ENCODE data around the gene NBDY.
"Not testable (repeated sequence)": the region's sequence is repeated elsewhere in the genome, so short reads cannot be mapped to it uniquely, and the experiment has no call there.

Gene NBDY

GRCh38 chrX:56729152-56729850 is at the start of gene NBDY:
NBDY (plus strand) TSS chrX:56729243; CDS start chrX:56729354, 111 bp downstream.
- no peak for DNase-seq (ENCODE audit: low read depth)

DNA sequence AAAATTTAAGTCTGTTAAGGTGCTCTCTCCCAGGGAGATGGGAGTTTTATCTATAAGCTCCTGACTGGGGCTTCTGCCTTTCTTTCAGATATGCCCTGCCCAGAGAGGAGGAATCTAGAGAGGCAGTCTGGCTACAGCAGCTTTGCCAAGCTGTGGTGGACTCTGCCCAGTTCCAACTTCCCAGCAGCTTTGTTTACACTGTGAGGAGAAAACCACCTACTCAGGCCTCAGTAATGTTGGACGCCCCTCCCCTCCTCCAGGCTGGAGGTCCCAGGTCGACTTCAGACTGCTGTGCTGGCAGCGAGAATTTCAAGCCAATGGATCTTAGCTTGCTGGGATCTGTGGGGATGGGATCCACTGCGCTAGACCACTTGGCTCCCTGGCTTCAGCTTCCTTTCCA is 24.5 kb upstream of the NBDY start:
- DNase-seq (ENCODE audit: low read depth): not testable (repeated sequence)

GRCh38 chrX:56726605-56727004 is 2.4 kb upstream of the NBDY start:
- no peak for DNase-seq (ENCODE audit: low read depth)

DNA sequence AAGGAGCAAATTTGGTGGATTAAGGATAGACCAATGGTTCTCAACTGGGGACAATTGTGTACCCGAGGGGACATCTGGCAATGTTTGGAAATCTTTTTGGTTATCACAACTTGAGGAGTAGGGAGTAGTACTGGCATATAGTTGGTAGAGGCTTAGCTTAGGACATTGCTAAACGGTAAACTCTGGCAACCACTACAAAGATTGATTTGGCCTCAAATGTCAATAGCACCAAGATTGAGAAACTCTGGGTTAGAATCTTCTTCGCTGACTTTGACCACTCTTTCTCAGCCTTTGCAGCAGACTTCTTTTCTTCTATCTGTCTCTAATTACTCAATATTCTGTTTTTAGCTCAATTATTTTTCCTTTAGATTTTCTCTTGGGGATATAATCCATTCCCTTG is 1.5 kb upstream of the NBDY start:
- no peak for DNase-seq (ENCODE audit: low read depth)

- no peak for DNase-seq (ENCODE audit: low read depth)
Observed at GRCh38 chrX:56728321-56728720, 722 bp upstream of the NBDY start.

DNA sequence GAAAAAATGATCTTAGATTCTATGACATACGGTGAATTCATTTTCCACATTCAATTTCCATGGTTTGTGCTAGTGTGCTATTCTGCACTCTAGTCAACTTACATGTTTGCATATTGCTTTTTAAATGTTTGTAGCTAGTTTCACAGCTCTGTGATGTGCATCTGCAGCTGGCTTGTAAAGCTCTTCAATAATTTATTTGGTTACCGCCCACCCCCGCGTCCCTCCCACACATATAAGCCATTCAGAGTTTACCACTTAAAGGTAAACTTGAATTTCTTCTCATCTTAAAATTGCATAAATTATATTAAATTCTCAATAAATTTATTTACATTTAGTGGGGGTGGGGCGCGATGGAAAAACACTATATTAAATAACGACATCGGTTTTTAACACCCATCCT is 291 bp upstream of the NBDY start:
- peak; percentile 6 for DNase-seq (ENCODE audit: low read depth)

DNA sequence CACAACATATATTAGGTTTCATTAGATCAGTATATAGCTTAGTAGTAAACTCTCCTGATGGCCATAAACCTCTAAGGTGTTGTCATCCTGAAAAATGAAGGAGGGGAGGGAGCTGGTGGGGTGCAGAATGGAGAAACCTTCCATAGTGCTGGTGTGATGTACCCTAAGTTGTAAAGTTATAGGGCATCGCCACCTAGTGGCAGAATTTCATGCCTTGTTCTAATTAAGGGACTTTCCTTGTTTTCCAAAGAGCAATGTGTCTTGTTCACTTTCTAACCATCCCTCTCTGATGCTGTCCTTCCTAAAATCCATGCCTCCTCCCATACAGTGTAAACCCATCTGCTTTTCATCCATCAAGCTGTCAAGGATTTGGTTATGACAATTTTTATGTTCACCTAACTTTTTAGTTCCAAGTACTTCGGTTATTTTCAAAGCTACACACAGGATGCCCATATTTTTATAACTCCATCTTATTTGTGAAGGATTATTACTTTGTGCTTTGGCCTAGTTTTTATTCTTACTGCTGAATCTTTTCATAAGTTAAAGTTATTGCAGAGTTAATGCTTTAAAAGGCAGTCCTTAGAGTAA is 4.5 kb downstream of the NBDY start:
- peak; percentile 50 for DNase-seq (ENCODE audit: low read depth)

- DNase-seq (ENCODE audit: low read depth): no peak
Observed at GRCh38 chrX:56736219-56736618, 7.2 kb downstream of the NBDY start.

- DNase-seq (ENCODE audit: low read depth): no peak
Observed at GRCh38 chrX:56738670-56739069, 9.6 kb downstream of the NBDY start.

- no peak for DNase-seq (ENCODE audit: low read depth)
Observed at GRCh38 chrX:56744996-56745395, 16.0 kb downstream of the NBDY start.

DNA sequence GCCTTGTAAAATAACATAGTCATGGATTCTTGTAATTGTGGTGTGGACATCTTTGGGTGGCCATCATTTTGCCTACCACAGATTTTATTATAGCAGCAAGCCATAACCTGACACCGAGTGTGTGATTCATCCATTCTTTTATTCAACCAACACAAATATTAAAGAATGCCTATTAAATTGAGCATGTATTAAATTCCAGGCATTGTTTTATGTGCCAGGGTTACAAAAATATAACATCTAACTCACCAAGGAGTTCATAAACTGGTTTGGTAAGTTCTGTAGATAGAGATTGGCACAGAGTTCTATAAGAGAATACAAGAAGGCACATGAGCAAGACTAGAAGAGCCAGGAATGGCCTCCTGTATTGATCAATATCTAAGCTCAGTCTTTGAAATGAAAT is 18.0 kb downstream of the NBDY start:
- DNase-seq (ENCODE audit: low read depth): no peak

GRCh38 chrX:56751071-56751470 is 22.0 kb downstream of the NBDY start:
- no peak for DNase-seq (ENCODE audit: low read depth)

GRCh38 chrX:56757327-56757726 is 28.3 kb downstream of the NBDY start:
- no peak for DNase-seq (ENCODE audit: low read depth)

- no peak for DNase-seq (ENCODE audit: low read depth)
Observed at GRCh38 chrX:56758456-56758855, 29.4 kb downstream of the NBDY start.

GRCh38 chrX:56759736-56760409 is 30.8 kb downstream of the NBDY start:
- DNase-seq (ENCODE audit: low read depth): no peak

- DNase-seq (ENCODE audit: low read depth): not testable (repeated sequence)
Observed at GRCh38 chrX:56760410-56761124, 31.5 kb downstream of the NBDY start.

DNA sequence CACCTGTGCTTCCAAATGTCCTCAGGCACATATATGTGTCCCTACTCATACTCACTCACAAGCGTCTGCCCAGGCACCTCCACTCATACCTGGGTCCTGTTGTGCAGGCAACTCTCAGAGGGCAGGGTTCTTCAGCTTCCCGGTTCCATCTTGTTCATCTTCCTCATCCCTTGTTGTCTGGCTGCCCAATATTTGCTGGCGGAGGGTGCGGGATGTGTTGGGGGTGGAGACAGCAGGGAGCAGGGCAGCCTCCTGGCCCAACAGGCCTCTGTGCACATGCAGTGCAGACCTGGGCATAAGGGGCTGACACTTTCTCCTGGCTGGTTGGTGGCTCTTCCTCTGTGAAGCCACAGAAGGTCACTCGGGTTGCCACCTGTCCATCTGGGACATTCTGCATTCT is 32.1 kb downstream of the NBDY start:
- no peak for DNase-seq (ENCODE audit: low read depth)

- DNase-seq (ENCODE audit: low read depth): no peak
Observed at GRCh38 chrX:56762220-56762619, 33.2 kb downstream of the NBDY start.

GRCh38 chrX:56762707-56763555 is 33.9 kb downstream of the NBDY start:
- DNase-seq (ENCODE audit: low read depth): no peak

DNA sequence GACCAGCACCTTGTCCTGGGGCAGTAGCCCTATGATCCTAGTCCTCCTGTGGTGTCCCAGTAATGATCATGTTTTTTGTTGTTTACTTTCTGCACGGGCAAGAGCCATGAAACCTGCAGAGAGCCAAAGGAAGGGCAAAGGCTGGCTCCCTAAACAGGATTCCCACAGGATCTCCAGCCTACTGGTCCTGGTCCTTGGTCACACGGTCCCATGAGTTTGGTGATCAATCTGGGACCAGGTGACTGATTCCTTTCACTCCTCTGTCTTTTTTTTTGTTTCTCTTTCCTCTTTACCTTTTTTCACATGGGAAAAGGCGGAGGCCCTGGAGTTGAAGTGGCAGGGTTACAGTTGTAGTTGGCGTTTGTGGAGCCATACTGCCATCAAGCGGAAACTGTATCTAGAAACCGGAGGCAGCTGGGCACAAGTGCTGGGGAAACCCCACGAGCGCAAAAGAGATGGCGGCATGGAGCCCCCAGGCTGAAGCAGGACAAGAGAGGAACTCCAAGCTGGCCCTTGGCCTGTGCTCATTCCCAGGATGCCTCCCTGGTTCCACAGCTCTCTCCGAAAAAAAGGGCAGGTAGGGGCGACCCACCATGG is 34.6 kb downstream of the NBDY start:
- peak; percentile 71 for DNase-seq (ENCODE audit: low read depth)

All from activated gamma-delta T cell treated with anti-CD3 and anti-CD28 coated beads, Interleukin-2, amount 50 U/mL, for 16 hours (primary cell).